ENCODE results near the gene ANTXR1.

DNA sequence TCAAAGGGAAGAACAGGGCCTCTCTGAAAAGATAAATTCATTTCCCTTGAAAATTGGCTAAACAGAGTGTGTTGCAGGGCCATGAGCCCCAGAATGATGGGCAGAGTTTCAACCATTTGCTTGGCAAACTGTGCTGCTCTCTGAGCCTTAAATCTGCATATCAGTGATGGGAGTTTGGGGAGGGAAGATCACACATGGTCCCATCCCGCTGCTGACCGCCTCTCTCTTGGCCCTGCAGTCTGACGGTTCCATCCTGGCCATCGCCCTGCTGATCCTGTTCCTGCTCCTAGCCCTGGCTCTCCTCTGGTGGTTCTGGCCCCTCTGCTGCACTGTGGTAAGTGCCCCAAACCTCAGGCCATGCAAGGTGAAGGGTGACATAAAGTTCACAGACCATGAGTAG is 139.0 kb downstream of the ANTXR1 start:
- TF ChIP-seq EP300 (IDR thresholded peaks at IDR 0.05; ENCODE audit: borderline replicate concordance in 1 of 2, low read depth in 1 of 2, low read length in 1 of 2) (no peak), JUND (IDR thresholded peaks at IDR 0.05) (no peak), RAD21 (IDR thresholded peaks at IDR 0.05; ENCODE audit: low read length) (no peak), SIN3A (IDR thresholded peaks at IDR 0.05; ENCODE audit: borderline replicate concordance, low read depth, low read length) (no peak), MEF2A (IDR thresholded peaks at IDR 0.05; ENCODE audit: borderline replicate concordance, low read depth) (no peak), MXI1 (IDR thresholded peaks at IDR 0.05; ENCODE audit: low read depth, low read length) (no peak), FOXM1 (IDR thresholded peaks at IDR 0.05; ENCODE audit: low read depth) (no peak)

Data from SK-N-SH (cell line).